Measurements from ENCODE around the gene CYB561D1.

CYB561D1 gene

GRCh38 chr1:109490934-109491302 is 3.0 kb upstream of the CYB561D1 start:
- Histone ChIP-seq H3K36me3 (ENCODE audit: insufficient read depth, low read length) (peaks cover 3% of the 10 kb centered on the region; the same call in 1 of the 2 replicates), H3K4me3 (ENCODE audit: low read depth, low read length, poor library complexity, severe bottlenecking) (no peak overlapping the region), H3K4me1 (ENCODE audit: insufficient read depth, low read length, severe bottlenecking) (peaks cover 17% of the 10 kb centered on the region), H4K20me1 (ENCODE audit: insufficient read depth, low read length) (no peaks in the 10 kb centered on the region), H3K9me3 (ENCODE audit: low read length) (no peaks in the 10 kb centered on the region), H3F3A (ENCODE audit: insufficient read depth, low read length) (no peaks in the 10 kb centered on the region), H3K79me2 (ENCODE audit: insufficient read depth, low read length) (no peaks in the 10 kb centered on the region), H3K4me2 (ENCODE audit: low read length) (no peak overlapping the region), H3K9me2 (ENCODE audit: low read depth, low read length) (no peaks in the 10 kb centered on the region), H2AFZ (ENCODE audit: low read length) (no peak overlapping the region), H3K27ac (ENCODE audit: low read depth, low read length, poor library complexity, severe bottlenecking) (no peak overlapping the region), H3K27me3 (ENCODE audit: insufficient read depth, low read length) (no peaks in the 10 kb centered on the region), H3K9ac (ENCODE audit: low read length) (no peak overlapping the region)
- TF ChIP-seq EZH2 (IDR thresholded peaks at IDR 0.05; ENCODE audit: borderline replicate concordance, low read length): no peak
- TF ChIP-seq CTCF (IDR thresholded peaks at IDR 0.05; ENCODE audit: low read length): no peak

GRCh38 chr1:109491372-109491771 is 2.5 kb upstream of the CYB561D1 start:
- H3K9me3 ChIP-seq (ENCODE audit: low read length): no peaks in the 10 kb centered on the region
- H3K4me3 ChIP-seq (ENCODE audit: low read depth, low read length, poor library complexity, severe bottlenecking): no peak overlapping the region
- no peak for TF ChIP-seq EZH2 (IDR thresholded peaks at IDR 0.05; ENCODE audit: borderline replicate concordance, low read length)
- TF ChIP-seq CTCF (IDR thresholded peaks at IDR 0.05; ENCODE audit: low read length): no peak
- H3K9ac ChIP-seq (ENCODE audit: low read length): no peak overlapping the region
- no peaks in the 10 kb centered on the region for H3F3A ChIP-seq (ENCODE audit: insufficient read depth, low read length)
- no peak overlapping the region for H3K27ac ChIP-seq (ENCODE audit: low read depth, low read length, poor library complexity, severe bottlenecking)
- no peaks in the 10 kb centered on the region for H4K20me1 ChIP-seq (ENCODE audit: insufficient read depth, low read length)
- H2AFZ ChIP-seq (ENCODE audit: low read length): no peak overlapping the region
- no peaks in the 10 kb centered on the region for H3K9me2 ChIP-seq (ENCODE audit: low read depth, low read length)
- H3K4me2 ChIP-seq (ENCODE audit: low read length): no peak overlapping the region
- no peaks in the 10 kb centered on the region for H3K27me3 ChIP-seq (ENCODE audit: insufficient read depth, low read length)
- no peaks in the 10 kb centered on the region for H3K79me2 ChIP-seq (ENCODE audit: insufficient read depth, low read length)
- peaks cover 8% of the 10 kb centered on the region; the same call in 1 of the 2 replicates for H3K36me3 ChIP-seq (ENCODE audit: insufficient read depth, low read length)
- peaks cover 17% of the 10 kb centered on the region for H3K4me1 ChIP-seq (ENCODE audit: insufficient read depth, low read length, severe bottlenecking)

GRCh38 chr1:109492779-109493178 is 1.1 kb upstream of the CYB561D1 start:
- Histone ChIP-seq H3K79me2 (ENCODE audit: insufficient read depth, low read length) (no peaks in the 10 kb centered on the region), H3K9ac (ENCODE audit: low read length) (no peak overlapping the region), H3K27me3 (ENCODE audit: insufficient read depth, low read length) (no peaks in the 10 kb centered on the region), H3K27ac (ENCODE audit: low read depth, low read length, poor library complexity, severe bottlenecking) (no peak overlapping the region), H3K4me1 (ENCODE audit: insufficient read depth, low read length, severe bottlenecking) (peaks cover 17% of the 10 kb centered on the region), H3K9me2 (ENCODE audit: low read depth, low read length) (no peaks in the 10 kb centered on the region), H4K20me1 (ENCODE audit: insufficient read depth, low read length) (no peaks in the 10 kb centered on the region), H3K36me3 (ENCODE audit: insufficient read depth, low read length) (peaks cover 10% of the 10 kb centered on the region; the same call in 1 of the 2 replicates), H3F3A (ENCODE audit: insufficient read depth, low read length) (no peaks in the 10 kb centered on the region), H3K4me2 (ENCODE audit: low read length) (no peak overlapping the region), H2AFZ (ENCODE audit: low read length) (no peak overlapping the region), H3K4me3 (ENCODE audit: low read depth, low read length, poor library complexity, severe bottlenecking) (no peak overlapping the region), H3K9me3 (ENCODE audit: low read length) (no peaks in the 10 kb centered on the region)
- TF ChIP-seq EZH2 (IDR thresholded peaks at IDR 0.05; ENCODE audit: borderline replicate concordance, low read length) (no peak), CTCF (IDR thresholded peaks at IDR 0.05; ENCODE audit: low read length) (no peak)
